ENCODE measurements around the gene ONECUT2.
"Not testable (repeated sequence)": the region's sequence is repeated elsewhere in the genome, so short reads cannot be mapped to it uniquely, and the experiment has no call there.

The ONECUT2 gene

DNA sequence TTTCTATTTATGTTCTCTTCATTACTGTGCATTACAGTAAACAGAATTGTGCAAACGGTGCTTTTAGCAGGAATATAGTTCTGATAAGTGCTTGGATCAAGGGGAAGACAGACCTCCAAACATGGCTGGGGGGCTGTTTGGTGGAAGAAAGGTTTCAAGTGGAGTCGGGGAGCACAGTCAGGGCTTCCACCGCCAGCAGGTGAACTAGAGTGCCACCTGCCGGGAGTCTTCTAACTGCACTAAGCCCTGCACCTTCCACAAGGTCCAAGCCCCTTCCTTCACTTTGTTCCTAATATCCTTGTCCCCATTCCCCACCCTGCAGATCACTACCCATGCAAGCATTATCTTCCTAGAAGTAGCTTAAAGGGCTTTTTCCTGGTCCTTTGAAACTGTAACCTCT is 11.1 kb downstream of the ONECUT2 start:
- no peak for DNase-seq (ENCODE audit: low spot score)

DNA sequence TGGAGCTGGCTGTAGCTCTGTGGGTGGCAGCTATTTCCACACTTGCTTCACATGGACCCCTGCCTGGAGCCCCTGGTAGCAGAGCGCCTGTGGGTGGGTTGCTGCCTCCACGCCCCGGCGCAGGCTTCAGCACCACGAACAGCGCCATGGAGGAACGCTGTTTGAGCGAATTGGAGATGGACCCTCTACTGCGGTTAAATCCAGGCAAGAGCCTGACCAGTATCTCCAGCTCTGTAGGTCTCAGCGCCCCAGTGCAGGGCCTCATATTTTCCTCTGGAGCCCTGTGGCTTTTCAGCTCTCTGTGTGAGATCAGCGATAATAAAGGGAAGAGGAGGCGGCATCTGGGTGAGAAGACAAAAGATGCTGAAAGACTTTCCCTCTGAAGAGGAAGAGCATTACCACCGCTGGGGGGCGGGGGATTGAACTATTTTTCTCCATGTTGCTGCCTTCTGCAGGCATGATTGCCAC is 12.0 kb downstream of the ONECUT2 start:
- DNase-seq (ENCODE audit: low spot score), result no peak

GRCh38 chr18:57455576-57456129 is 20.5 kb downstream of the ONECUT2 start:
- no peak for DNase-seq (ENCODE audit: low spot score)

- no peak for DNase-seq (ENCODE audit: low spot score)
Measured at GRCh38 chr18:57461652-57462269, 26.6 kb downstream of the ONECUT2 start.

DNA sequence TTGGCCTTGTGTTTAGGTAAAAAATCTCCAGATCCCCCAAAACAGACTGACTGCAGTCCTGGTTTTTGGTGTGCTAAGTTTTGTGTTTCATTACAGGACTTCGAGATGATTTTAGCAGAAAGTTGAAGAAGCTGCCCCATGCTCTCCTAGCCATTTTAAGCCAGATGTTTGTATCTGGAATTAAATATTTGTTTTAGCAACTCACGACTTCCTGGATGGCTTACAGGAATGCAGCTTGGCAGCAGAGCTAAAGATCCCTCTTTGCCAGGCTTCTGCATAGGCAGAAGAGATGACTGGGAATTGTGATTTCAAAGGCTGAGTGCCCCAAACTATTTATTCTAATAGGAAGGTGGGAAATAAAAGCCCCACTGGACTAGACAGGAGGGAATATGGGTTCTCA is 31.1 kb downstream of the ONECUT2 start:
- no peak for DNase-seq (ENCODE audit: low spot score)

DNA sequence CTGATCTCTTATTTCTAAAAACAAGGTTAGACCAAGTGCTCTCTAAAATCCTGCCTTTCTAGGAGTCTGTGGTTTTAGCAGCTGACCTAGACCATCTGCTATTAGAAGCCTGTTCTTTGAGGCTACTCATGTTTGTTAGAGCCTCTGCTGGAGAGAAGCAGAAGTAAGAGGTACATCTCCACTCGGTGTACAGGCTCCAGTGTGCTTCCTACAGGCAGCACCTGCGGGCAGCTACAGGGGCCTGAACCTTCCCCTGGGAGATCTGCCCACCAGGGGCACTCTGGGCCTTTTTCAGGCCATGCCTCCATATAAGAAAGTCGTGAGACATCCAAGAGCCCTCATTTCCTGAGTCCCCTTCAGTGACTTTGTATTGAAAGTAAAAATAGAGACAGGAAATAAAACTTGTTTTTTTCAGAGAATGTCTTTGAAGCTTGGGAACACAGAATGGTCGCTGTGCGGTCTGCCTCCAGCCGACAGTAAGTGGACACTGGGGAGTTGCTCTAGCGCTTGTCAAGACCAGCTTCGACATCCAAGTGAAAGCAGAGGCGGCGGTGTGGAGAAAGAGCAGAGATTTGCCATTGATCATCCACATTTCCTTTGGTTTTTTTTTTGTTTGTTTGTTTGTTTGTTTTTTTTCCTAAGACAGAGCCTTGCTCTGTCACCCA is 31.7 kb downstream of the ONECUT2 start:
- no peak for DNase-seq (ENCODE audit: low spot score)

GRCh38 chr18:57469884-57470283 is 34.7 kb downstream of the ONECUT2 start:
- no peak for DNase-seq (ENCODE audit: low spot score)

DNA sequence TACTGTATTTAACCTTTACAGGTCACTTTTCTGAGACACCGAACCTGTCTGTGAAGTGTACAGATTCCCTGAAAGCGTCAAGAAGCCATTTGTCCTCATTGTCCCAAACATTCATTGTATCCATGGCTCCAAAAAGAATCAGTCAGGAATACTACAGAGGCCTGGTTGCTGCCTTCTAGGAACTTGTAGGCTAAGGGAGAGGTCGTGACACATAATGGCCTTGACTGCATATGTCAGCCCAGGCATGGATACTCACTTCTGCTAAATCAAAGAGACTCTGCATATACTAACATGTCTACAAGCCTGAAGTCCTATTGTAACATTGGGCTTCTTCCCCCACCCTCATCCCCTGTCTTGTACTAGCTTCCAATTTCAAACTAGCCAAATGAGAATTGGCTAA is 40.2 kb downstream of the ONECUT2 start:
- no peak for DNase-seq (ENCODE audit: low spot score)

GRCh38 chr18:57475903-57476302 is 40.7 kb downstream of the ONECUT2 start:
- no peak for DNase-seq (ENCODE audit: low spot score)

DNA sequence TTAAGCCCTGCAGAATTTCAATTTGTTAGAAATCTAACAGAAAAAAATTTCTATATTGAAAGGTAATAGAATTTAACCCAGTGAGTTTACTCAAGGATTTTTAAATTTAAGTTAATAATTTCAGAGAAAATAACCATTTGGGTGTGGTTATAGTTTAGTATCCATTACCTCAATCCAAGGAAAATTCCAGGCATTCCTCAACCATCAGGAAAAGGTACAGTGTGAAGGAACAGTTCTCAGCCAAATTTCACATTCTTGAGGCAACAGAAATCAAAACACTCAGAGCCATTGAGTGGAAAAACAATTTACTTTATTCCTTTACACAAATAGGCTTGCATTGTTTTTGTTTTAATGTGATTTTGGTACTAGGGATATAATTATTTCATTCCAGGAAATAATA is 45.6 kb downstream of the ONECUT2 start:
- DNase-seq (ENCODE audit: low spot score), result no peak

DNA sequence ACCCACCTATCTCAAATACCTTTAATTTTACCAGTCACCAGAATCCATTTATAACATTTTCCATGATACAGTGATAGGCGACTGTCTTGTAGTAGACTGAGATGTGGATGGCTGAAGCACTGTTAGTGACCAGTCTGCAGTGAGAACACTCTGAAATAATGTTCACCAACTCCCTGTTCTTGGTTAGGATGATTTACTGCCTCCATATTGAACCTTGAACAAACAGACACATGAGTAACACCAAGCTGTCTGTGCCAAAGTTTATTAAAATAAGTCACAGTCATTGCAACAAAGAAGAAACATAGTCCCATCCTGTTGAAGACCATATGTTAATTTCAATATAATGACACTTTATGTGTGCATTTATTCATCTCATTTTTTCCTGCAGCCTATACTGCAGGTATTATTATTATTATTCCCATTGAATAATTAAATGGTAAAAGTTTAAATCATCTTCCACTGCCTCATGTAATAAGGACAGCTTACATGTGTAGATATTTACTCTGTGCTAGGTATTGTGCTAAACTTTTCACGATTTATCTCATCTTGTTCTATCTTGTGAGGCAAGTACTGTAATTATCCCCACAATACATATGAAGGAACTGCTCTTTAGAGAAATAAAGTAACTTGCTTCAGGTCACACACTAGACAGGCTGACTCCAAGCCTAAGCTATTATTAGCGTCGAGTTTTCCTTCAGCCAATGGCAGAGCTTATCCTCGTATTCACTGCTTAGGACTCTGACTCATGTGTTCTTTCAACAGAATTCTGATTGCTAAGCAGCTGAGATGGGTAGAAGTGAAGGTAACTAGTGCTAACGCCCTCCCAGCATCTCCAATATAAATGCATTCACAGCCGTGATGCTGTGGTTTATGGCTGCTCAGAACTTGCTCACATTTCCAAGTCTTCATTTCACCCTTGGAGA is 62.5 kb downstream of the ONECUT2 start:
- no peak for DNase-seq (ENCODE audit: low spot score)

GRCh38 chr18:57498682-57499256 is 63.6 kb downstream of the ONECUT2 start:
- DNase-seq (ENCODE audit: low spot score), result no peak

DNA sequence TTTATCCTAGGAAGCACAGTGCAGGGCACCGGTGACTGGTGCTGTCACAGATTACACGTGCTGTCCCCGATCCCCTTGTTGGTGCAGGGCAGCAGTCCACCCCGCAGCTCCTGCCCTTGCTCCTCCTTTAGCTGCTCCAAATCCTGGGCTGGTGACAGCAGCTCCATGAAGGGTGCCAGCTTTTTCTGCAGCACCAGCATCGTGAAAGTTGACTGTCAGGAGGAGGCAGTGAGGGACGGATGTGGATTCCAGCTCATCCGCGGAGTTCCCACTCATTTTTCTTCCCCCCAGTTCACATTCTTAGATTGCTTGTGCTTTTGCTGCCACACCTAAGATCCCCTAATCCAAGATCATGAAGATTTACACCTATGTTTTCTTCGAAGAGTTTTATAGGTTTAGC is 67.5 kb downstream of the ONECUT2 start:
- DNase-seq (ENCODE audit: low spot score), result no peak

DNA sequence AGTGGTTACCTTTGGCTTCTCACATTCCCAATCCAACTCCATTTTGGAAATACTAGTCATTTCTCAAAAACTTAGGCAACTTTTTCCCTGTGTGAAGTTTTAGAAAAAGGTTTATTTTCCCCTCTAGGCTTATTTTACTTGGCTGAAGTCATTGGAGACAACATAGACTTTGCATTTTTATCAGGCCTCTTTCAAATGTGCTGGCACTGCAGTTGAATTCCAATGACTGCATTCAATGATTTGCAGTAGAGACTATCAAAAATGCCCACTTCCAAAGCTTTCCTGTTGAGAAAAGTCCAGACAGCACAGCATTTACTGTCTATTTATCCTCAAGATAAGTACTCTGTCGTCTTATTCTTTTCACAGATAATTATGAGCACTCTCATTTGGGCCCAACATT is 70.1 kb downstream of the ONECUT2 start:
- no peak for DNase-seq (ENCODE audit: low spot score)

- no peak for DNase-seq (ENCODE audit: low spot score)
Measured at GRCh38 chr18:57516056-57516455, 80.9 kb downstream of the ONECUT2 start.

- peak; percentile 84 for DNase-seq (ENCODE audit: low spot score)
Measured at GRCh38 chr18:57518533-57518932, 83.4 kb downstream of the ONECUT2 start.

GRCh38 chr18:57519668-57520424 is 84.7 kb downstream of the ONECUT2 start:
- DNase-seq (ENCODE audit: low spot score), result no peak

DNA sequence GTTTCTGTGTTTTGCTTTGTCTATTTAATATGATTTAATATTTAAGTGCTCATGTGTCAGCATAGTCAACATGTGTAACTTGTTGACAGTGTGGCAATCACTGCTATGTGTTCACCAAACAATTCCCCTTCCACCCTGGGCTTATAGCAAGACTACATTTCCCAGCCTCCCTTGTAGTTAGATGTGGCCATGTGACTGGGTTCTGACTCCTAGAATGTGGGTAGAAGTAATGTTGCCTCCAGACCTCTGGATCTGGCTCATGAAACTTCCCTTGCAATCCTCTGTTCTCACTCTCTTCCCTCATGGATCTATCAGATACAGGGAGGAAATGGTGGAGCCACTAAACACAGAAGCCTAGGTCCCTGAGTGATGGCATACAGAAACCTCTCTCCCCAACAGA is 87.2 kb downstream of the ONECUT2 start:
- not testable (repeated sequence) for DNase-seq (ENCODE audit: low spot score)

DNA sequence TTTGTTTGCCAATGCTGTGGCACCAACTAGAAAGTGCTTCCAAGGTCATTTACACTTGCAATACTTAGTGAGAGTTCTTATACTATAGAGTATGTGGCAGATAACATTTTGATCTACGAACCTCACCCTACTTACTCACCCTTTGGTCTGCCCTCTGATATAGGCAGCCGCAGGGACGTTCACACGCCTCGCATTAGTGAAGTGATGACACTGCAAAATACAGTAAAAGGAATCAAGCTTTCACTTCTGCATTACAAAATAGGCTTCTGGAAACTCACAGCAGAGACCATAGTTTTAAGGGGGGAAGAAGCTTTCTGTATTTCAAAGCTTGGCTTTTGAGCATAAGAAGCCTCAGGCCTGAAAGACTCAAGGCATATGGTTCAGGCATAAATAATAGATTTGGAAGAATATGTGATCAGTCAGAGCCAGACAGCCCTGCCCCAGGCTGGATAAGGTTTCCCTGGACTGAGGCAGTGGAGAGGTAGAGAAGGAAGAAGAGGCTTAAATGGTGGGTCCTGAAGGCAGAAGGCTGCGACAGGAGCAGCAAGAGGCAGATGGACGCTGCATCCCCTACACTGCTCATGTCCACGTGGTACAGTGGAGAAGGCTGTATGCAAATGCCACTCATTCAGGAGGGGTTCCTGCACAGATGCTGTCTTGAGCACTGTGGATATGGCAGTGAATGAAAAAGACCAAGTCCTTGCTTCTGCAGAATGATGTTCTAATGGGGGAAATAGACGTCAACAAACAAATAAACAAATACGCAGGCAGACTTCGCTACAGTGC is 88.2 kb downstream of the ONECUT2 start:
- DNase-seq (ENCODE audit: low spot score), result no peak

- DNase-seq (ENCODE audit: low spot score), result peak; percentile 5
Measured at GRCh38 chr18:57527556-57528229, 92.5 kb downstream of the ONECUT2 start.

Data from SW480 (cell line).